ENCODE measurements around the gene CHPF2. TPM values are rescaled to one million over a fixed set of nuclear protein-coding genes. Genes with fewer than 3 reads are reported as not detected.
A peak's percentile ranks its signal among the peaks of the same experiment; 100 is the strongest.

CHPF2 gene
- total RNA-seq, 2 donors from 2014 or later = 31.3 to 36.3 TPM

DNA sequence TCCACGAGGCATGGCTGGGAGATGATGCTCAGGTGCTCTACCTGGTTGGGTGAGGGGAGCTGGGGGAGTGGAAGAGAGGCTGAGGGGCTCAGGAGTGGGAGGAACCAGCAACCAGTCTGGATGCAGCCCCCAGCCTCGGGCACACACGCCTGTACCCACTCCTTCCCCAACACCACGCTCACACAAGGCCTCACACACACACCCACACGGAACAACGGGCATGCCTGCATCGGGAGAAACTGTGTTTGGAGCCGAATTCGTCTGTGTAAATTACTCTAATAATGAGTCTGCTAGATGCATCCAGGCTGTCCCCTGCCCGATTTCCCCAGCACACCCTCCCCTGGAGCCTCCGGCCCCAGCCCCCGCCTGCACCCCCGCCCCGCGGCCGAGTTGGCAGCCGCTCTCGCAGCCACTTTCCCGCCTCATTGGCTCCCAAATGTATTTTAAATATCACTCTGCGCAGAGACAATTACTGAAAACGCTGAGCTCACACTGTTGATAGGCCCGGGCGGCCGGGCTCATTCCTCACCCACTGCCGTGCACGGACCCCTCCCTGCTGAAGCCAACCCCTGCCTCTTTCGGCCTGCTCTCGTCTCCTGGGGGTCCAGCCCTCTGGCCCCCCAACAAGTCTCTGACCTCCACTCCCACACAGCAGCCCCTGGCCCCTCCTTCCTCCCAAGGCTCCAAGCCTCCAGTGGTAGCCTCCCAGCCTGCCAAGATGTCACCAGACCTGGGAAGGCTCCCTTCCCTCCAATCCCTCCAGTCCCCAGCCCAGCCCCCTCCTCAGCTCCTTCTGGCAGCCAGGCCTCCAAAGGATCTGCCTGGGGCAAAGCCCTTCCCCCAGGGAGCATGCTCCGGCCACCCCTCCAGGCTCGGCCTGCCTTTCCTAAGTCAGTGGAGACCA lies 33.1 kb upstream of the CHPF2 start:
- no peak for ATAC-seq (replicated peaks)
- Mint-ChIP-seq H3K27ac (no peak overlapping the region), H3K36me3 (ENCODE audit: low read depth) (no peaks in the 10 kb centered on the region), H3K4me1 (peaks cover 8% of the 10 kb centered on the region), H3K27me3 (no peaks in the 10 kb centered on the region), H3K4me3 (no peak overlapping the region), H3K9me3 (no peaks in the 10 kb centered on the region)

- H3K27ac Mint-ChIP-seq = no peak overlapping the region
- H3K9me3 Mint-ChIP-seq = no peaks in the 10 kb centered on the region
- H3K4me1 Mint-ChIP-seq = no peaks in the 10 kb centered on the region
- no peaks in the 10 kb centered on the region for H3K27me3 Mint-ChIP-seq
- no peak for ATAC-seq (replicated peaks)
- no peak overlapping the region for H3K4me3 Mint-ChIP-seq
- no peaks in the 10 kb centered on the region for H3K36me3 Mint-ChIP-seq (ENCODE audit: low read depth)
These were observed 30.9 kb upstream of the CHPF2 start for GRCh38 chr7:151201344-151201743.

- peaks cover 4% of the 10 kb centered on the region for H3K4me1 Mint-ChIP-seq
- H3K9me3 Mint-ChIP-seq = no peaks in the 10 kb centered on the region
- H3K36me3 Mint-ChIP-seq (ENCODE audit: low read depth) = no peaks in the 10 kb centered on the region
- no peak for ATAC-seq (replicated peaks)
- H3K27me3 Mint-ChIP-seq = no peaks in the 10 kb centered on the region
- no peak overlapping the region for H3K4me3 Mint-ChIP-seq
- H3K27ac Mint-ChIP-seq = no peak overlapping the region
These were observed 30.5 kb upstream of the CHPF2 start for GRCh38 chr7:151201751-151202150.

DNA sequence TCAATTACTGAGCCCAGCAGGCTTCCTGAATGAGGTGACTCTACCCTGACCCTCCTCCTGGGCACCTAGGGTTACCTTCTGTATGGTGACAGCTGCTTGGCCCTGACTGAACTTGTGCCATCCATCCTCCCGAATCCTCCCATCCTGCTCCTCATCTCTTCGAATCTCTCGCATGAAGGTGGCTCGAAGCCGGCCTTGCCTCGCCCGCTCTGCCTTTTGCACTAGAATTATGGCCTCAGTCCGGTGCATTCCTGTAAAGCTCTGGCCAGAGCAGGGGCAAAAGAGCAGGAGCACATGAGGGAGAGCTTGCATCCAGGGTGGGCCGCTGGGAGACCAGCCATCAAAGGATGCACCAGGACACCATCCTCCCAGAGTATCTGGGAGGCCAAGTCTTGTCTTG lies 29.4 kb upstream of the CHPF2 start:
- H3K9me3 Mint-ChIP-seq = no peaks in the 10 kb centered on the region
- no peaks in the 10 kb centered on the region for H3K36me3 Mint-ChIP-seq (ENCODE audit: low read depth)
- no peak overlapping the region for H3K27ac Mint-ChIP-seq
- peaks cover 13% of the 10 kb centered on the region for H3K4me1 Mint-ChIP-seq
- H3K27me3 Mint-ChIP-seq = no peaks in the 10 kb centered on the region
- ATAC-seq (replicated peaks) = no peak
- no peak overlapping the region for H3K4me3 Mint-ChIP-seq

GRCh38 chr7:151204383-151205032 lies 27.8 kb upstream of the CHPF2 start:
- Mint-ChIP-seq H3K27me3 (no peaks in the 10 kb centered on the region), H3K4me3 (no peak overlapping the region), H3K9me3 (no peaks in the 10 kb centered on the region), H3K36me3 (ENCODE audit: low read depth) (no peaks in the 10 kb centered on the region), H3K27ac (peak overlapping the region; percentile 26), H3K4me1 (peaks cover 18% of the 10 kb centered on the region)
- ATAC-seq (replicated peaks) = no peak

- H3K4me3 Mint-ChIP-seq = peak overlapping the region; percentile 11
- H3K4me1 Mint-ChIP-seq = peaks cover 21% of the 10 kb centered on the region
- peak overlapping the region; percentile 29 for H3K27ac Mint-ChIP-seq
- no peaks in the 10 kb centered on the region for H3K9me3 Mint-ChIP-seq
- H3K36me3 Mint-ChIP-seq (ENCODE audit: low read depth) = no peaks in the 10 kb centered on the region
- H3K27me3 Mint-ChIP-seq = no peaks in the 10 kb centered on the region
- no peak for ATAC-seq (replicated peaks)
These were observed 26.6 kb upstream of the CHPF2 start for GRCh38 chr7:151205730-151206129.

DNA sequence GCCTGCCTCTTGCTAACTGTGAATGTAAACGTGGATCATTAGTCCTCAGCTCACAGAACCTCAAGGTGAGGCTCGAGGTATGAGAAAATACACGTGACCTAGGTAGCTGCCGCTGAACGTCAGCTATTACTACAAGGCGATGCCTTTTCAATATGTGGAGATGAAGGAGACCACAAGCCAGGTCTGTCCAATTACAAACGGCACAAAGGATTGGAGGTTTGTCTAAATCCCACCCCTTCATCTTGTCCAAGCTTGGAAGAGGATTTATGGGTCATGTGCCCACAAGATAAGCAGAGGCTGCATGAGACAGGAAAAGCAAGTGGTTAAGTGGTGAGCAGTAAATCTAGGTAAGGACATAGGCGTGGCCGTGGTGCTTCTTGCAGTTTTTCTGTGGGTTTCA lies 25.4 kb upstream of the CHPF2 start:
- H3K4me3 Mint-ChIP-seq = peak overlapping the region; percentile 11
- H3K27ac Mint-ChIP-seq = peak overlapping the region; percentile 29
- ATAC-seq (replicated peaks) = peak; percentile 73
- H3K9me3 Mint-ChIP-seq = no peaks in the 10 kb centered on the region
- H3K4me1 Mint-ChIP-seq = peaks cover 24% of the 10 kb centered on the region
- no peaks in the 10 kb centered on the region for H3K27me3 Mint-ChIP-seq
- peaks cover 5% of the 10 kb centered on the region for H3K36me3 Mint-ChIP-seq (ENCODE audit: low read depth)

DNA sequence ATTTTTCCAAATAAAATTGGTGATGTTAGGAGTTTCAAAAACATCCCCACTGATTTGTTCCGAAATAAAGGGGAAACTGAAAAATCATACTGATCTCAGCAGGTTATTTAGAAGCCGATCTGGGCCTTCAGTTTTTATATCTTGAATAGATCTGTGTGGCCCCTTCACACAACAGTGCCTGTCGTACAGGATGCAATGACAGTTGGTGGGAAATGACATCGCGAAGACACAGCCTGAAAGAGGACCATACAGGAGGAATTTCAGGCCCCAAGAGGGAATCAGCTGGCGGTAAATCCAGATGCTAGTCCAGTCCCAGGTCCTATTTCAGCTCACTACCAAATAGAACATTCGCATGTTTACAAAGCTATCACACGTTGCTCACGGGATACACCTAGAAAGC lies 25.0 kb upstream of the CHPF2 start:
- ATAC-seq (replicated peaks) = peak; percentile 64
- Mint-ChIP-seq H3K27me3 (no peaks in the 10 kb centered on the region), H3K4me3 (peak overlapping the region; percentile 11), H3K36me3 (ENCODE audit: low read depth) (peaks cover 9% of the 10 kb centered on the region), H3K4me1 (peaks cover 24% of the 10 kb centered on the region), H3K9me3 (no peaks in the 10 kb centered on the region), H3K27ac (peak overlapping the region; percentile 26)

DNA sequence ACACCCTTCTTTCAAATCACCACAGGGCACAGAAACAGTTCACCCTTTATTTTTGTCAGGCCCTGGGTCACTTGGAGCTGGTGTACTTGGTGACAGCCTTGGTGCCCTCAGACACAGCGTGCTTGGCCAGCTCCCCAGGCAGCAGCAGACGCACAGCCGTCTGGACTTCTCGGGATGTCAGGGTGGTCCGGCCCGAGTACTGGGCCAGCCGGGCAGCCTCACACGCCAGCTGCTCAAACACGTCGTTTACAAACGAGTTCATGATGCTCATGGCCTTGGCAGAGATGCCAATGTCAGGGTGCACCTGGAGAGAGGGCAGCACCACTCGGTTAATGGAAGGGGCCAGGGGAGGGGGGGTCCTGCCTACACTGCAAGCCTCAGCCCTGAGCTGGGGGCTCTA lies 24.5 kb upstream of the CHPF2 start:
- Mint-ChIP-seq H3K27ac (peak overlapping the region; percentile 26), H3K9me3 (no peaks in the 10 kb centered on the region), H3K4me3 (peak overlapping the region; percentile 11), H3K36me3 (ENCODE audit: low read depth) (peaks cover 14% of the 10 kb centered on the region), H3K27me3 (no peaks in the 10 kb centered on the region), H3K4me1 (peaks cover 24% of the 10 kb centered on the region)
- no peak for ATAC-seq (replicated peaks)

GRCh38 chr7:151208253-151208862 lies 23.9 kb upstream of the CHPF2 start:
- Mint-ChIP-seq H3K9me3 (no peaks in the 10 kb centered on the region), H3K27ac (no peak overlapping the region), H3K27me3 (no peaks in the 10 kb centered on the region), H3K36me3 (ENCODE audit: low read depth) (peaks cover 19% of the 10 kb centered on the region), H3K4me1 (peaks cover 24% of the 10 kb centered on the region), H3K4me3 (no peak overlapping the region)
- ATAC-seq (replicated peaks) = no peak

GRCh38 chr7:151209588-151209987 lies 22.7 kb upstream of the CHPF2 start:
- Mint-ChIP-seq H3K27me3 (no peaks in the 10 kb centered on the region), H3K27ac (no peak overlapping the region), H3K4me1 (peaks cover 24% of the 10 kb centered on the region), H3K9me3 (no peaks in the 10 kb centered on the region), H3K4me3 (no peak overlapping the region), H3K36me3 (ENCODE audit: low read depth) (peaks cover 30% of the 10 kb centered on the region)
- no peak for ATAC-seq (replicated peaks)

- peaks cover 24% of the 10 kb centered on the region for H3K4me1 Mint-ChIP-seq
- no peaks in the 10 kb centered on the region for H3K27me3 Mint-ChIP-seq
- ATAC-seq (replicated peaks) = no peak
- no peaks in the 10 kb centered on the region for H3K9me3 Mint-ChIP-seq
- peaks cover 37% of the 10 kb centered on the region for H3K36me3 Mint-ChIP-seq (ENCODE audit: low read depth)
- no peak within 1 kb of the TSS for H3K4me3 Mint-ChIP-seq
- peak within 1 kb of the TSS; percentile 21 for H3K27ac Mint-ChIP-seq
These were observed 22.0 kb upstream of the CHPF2 start, which contains the start of gene H2BK1 for GRCh38 chr7:151210087-151210854. Gene H2BK1 (minus strand): TSS chr7:151210488. CDS start chr7:151210318, 170 bp downstream.

DNA sequence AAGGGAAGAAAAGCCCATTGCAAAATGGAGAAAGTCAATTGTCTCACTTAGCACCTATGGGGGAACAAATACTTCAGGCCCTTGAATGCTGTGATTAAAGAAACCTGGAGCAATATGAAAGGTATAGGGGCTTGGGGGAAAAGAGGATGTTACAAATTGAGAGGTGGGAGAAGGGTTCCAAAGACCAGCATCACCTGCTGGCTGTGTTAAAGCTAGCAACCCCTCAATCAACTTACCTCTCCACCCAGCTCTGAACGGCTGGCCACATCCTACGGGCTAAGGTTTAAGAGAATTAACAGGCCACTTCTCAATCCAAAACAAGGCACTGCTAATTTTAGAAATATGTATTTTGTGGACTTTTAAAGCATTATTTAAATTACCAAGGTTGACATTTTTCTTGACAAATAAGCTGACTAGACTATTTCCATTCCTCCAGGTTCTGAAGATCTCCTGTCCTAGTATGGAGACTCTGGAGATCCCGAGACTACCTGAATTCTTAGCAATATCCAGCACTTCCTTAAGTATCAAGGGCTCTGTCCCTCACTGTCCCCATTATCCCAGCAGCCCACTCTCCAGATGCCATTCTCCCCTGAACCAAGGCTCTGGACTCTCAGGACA lies 21.0 kb upstream of the CHPF2 start:
- no peak for ATAC-seq (replicated peaks)
- H3K27me3 Mint-ChIP-seq = no peaks in the 10 kb centered on the region
- no peaks in the 10 kb centered on the region for H3K9me3 Mint-ChIP-seq
- H3K4me1 Mint-ChIP-seq = peaks cover 24% of the 10 kb centered on the region
- H3K27ac Mint-ChIP-seq = peak overlapping the region; percentile 21
- no peak overlapping the region for H3K4me3 Mint-ChIP-seq
- H3K36me3 Mint-ChIP-seq (ENCODE audit: low read depth) = peaks cover 47% of the 10 kb centered on the region

DNA sequence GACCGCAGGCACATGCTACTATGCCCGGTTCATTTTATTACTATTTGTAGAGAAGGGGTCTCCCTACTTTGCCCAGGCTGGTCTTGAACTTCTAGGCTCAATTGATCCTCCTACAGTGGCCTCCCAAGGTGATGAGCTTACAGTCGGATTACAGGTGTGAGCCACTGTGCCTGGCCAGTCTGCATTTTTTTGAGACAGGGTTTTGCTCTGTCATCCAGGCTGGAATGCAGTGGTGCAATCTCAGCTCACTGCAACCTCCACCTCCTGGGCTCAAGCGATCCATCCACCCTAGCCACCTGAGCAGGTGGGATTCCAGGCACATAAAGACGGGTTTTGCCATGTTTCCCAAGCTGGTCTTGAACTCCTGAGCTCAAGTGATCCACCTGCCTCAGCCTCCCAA lies 19.7 kb upstream of the CHPF2 start:
- no peaks in the 10 kb centered on the region for H3K9me3 Mint-ChIP-seq
- no peak for ATAC-seq (replicated peaks)
- no peaks in the 10 kb centered on the region for H3K27me3 Mint-ChIP-seq
- H3K36me3 Mint-ChIP-seq (ENCODE audit: low read depth) = peaks cover 61% of the 10 kb centered on the region
- H3K4me3 Mint-ChIP-seq = no peak overlapping the region
- peaks cover 11% of the 10 kb centered on the region for H3K4me1 Mint-ChIP-seq
- H3K27ac Mint-ChIP-seq = no peak overlapping the region
